Right lobe of liver (tissue), 6 donors: ENCODE measurements around the gene POPDC3. TPM values are rescaled to one million over a fixed set of nuclear protein-coding genes. Genes with fewer than 3 reads are reported as not detected.

Source experiments
- ATAC-seq, 4 donors: fragments of 200-7000 bp; cut with Tn5 transposase; one replicate each; pipeline ENCODE4 v1.9.1; 2020; ENCODE audit warnings: mild to moderate bottlenecking in 4 of 4, moderate library complexity in 4 of 4
- DNase-seq, 3 donors: peaks; one replicate each; pipeline ENCODE4 v3.0.0-alpha.2; 2020
- H3K27ac ChIP-seq, 3 donors: fragments of 200-600 bp; one replicate each; pipeline ENCODE4 v1.8.0; 2022
- H3K27me3 ChIP-seq, 2 donors: fragments of 200-600 bp; one replicate each; pipeline ENCODE4 v1.8.0; 2022
- H3K36me3 ChIP-seq, 4 donors: fragments of 200-600 bp; sonication (generic) in 1 of 4; one replicate each; pipeline versions ENCODE4 v1.5.1 to v1.8.0; 2017 to 2022; ENCODE audit warnings: control low read depth in 1 of 4
- H3K4me1 ChIP-seq, 4 donors: fragments of 200-600 bp; sonication (generic) in 1 of 4; one replicate each; pipeline versions ENCODE4 v1.5.1 to v1.8.0; 2017 to 2022; ENCODE audit warnings: control low read depth in 1 of 4
- H3K4me3 ChIP-seq, 3 donors: fragments of 200-600 bp; one replicate each; pipeline ENCODE4 v1.8.0; 2022
- H3K9me3 ChIP-seq, 4 donors: fragments of 200-600 bp; sonication (generic) in 1 of 4; one replicate each; pipeline versions ENCODE4 v1.5.1 to v1.8.0; 2017 to 2022; ENCODE audit warnings: control low read depth in 1 of 4
- POLR2A ChIP-seq: fragments of 450-650 bp; IDR thresholded peaks from one replicate; pipeline ENCODE4 v1.6.1; 2017; ENCODE audit warnings: antibody characterized with exemption, mild to moderate bottlenecking
- WGBS: methylation state at CpG from one replicate; pipeline ENCODE4 v1.1.6; 2018; ENCODE audit warnings: low coverage, low lambda C conversion rate; ENCODE audit not compliant: insufficient coverage; ENCODE audit errors: missing lambda C conversion rate; 5-methylcytosine and 5-hydroxymethylcytosine counted together
- intact Hi-C, 2 donors: fragments of 100-400 bp; cut with DNase I; formaldehyde crosslinking; loops; one replicate each; pipeline versions ENCODE4 v1.11.2 to v1.14.1; 2022
- total RNA-seq, 6 experiments: library from RNA; depleted of rRNA in 2 of 6; stranded (reverse); fragments of >200 nt in 2 of 6; fragmentation: NEBNext Ultra II Directional in 3 of 6; extraction: Animal tissue kit (Norgen Biotek cat#: 25700) in 3 of 6; gene quantifications; one replicate each; pipeline versions ENCODE4 v1.1.0 to v1.2.4, GENCODE V29; 2016 to 2023
- TF ChIP-seq, protein P1 (sequence below), 4 donors: fragments of 200-600 bp in 3 of 4; fragments of 450-650 bp in 1 of 4; IDR thresholded peaks; one replicate each; pipeline versions ENCODE4 v1.5.1 to v1.8.0; 2016 to 2022; ENCODE audit warnings: antibody characterized with exemption in 4 of 4, mild to moderate bottlenecking in 2 of 4
- donor health status: DM: no; HTN: yes; CAD: no.
- donor health status: DM: no; HTN: no; CAD: no.
- donor health status: DM: no; HTN: no; CAD: no.
- donor health status: DM: no; HTN: yes; CAD: no.
- donor health status: DM: no; HTN: yes; CAD: no.

The POPDC3 gene
- total RNA-seq, 6 experiments from 2014 or later, result not detected

DNA sequence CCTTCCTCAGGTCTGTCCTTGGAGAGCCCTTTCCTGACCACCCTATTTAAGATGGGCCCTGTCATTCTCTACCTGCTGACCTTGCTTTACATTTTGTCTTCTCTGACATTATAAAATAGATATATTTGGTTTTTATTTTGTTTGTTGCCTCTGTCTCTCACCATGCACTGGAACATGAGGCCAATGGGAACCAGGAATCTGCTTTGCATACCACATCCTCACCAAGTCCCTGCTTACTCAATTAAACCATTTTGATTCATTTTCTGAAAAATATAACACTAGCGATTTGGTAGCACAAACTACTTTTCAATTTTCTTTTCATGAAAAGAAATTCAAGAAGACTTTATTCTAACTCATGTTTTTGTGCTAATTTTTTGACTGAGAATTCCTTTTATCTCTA lies 32.8 kb upstream of the POPDC3 start:
- 27% methylated on average over 1 of the region's 1 CpG for WGBS
- no peak for TF ChIP-seq POLR2A
- TF ChIP-seq, protein P1, sequence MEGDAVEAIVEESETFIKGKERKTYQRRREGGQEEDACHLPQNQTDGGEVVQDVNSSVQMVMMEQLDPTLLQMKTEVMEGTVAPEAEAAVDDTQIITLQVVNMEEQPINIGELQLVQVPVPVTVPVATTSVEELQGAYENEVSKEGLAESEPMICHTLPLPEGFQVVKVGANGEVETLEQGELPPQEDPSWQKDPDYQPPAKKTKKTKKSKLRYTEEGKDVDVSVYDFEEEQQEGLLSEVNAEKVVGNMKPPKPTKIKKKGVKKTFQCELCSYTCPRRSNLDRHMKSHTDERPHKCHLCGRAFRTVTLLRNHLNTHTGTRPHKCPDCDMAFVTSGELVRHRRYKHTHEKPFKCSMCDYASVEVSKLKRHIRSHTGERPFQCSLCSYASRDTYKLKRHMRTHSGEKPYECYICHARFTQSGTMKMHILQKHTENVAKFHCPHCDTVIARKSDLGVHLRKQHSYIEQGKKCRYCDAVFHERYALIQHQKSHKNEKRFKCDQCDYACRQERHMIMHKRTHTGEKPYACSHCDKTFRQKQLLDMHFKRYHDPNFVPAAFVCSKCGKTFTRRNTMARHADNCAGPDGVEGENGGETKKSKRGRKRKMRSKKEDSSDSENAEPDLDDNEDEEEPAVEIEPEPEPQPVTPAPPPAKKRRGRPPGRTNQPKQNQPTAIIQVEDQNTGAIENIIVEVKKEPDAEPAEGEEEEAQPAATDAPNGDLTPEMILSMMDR (IDR thresholded peaks at IDR 0.05), result no peak
- intact Hi-C loops, result no loop called here
- no peak overlapping the region for H3K27ac ChIP-seq
- no peaks in the 10 kb centered on the region for H3K36me3 ChIP-seq
- no peaks in the 10 kb centered on the region for H3K9me3 ChIP-seq
- H3K4me1 ChIP-seq, result no peaks in the 10 kb centered on the region
- no peaks in the 10 kb centered on the region for H3K27me3 ChIP-seq
- ATAC-seq (no peak), DNase-seq (no peak)
- no peak overlapping the region for H3K4me3 ChIP-seq

DNA sequence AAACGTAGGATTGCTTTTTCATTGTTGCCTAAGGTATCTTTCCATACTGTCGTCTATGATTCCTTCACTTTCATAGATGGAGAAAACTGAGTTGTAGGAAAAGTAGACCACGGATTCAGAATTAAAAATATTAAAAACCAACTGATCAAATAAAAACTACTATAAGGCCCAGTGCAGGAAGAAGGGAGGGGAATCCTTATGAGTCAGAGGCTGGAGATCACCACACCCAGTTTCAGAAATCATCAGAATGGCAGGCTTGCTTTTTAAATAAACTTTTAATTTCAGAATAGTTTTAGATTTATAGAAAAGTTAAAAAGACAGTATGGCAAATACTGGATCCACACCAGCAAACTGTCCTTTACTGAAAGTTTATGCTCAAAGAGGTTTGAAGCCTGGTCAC lies 32.0 kb upstream of the POPDC3 start:
- intact Hi-C loops, result no loop called here
- TF ChIP-seq POLR2A, result no peak
- TF ChIP-seq, protein P1 (IDR thresholded peaks at IDR 0.05), result no peak
- H3K27ac ChIP-seq, result no peak overlapping the region
- no peak for ATAC-seq
- no peaks in the 10 kb centered on the region for H3K4me1 ChIP-seq
- no peaks in the 10 kb centered on the region for H3K27me3 ChIP-seq
- no peaks in the 10 kb centered on the region for H3K36me3 ChIP-seq
- no peaks in the 10 kb centered on the region for H3K9me3 ChIP-seq
- H3K4me3 ChIP-seq, result no peak overlapping the region
- 72% methylated on average over 3 of the region's 3 CpGs for WGBS
- no peak for DNase-seq

DNA sequence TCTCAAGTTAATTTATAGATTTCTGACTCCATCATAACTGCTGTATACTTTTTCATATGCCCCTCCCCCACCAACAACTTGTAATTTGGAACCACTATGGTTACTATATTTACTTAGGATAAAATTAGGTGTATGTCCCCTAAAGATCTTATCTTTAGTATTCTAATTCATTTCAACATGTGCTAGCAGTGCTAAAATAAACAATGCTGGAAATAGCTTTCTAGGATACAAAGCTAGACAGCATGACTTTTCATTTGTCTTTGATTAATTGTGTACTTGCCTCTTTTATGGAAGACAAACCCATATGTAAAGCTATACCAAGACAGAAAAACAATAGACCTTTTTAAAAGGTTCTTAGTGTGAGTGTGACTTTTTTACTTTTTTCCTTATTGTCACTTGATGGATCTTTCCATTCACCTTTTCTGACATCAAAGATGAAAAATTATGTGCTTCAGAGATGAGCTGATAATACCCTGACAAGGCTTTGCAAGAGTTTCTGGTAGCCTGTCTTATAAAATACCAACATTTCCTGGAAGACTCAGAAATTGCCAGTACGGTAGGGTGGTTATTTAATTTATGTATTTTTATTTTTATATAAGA lies 31.2 kb upstream of the POPDC3 start:
- Histone ChIP-seq H3K27me3 (no peaks in the 10 kb centered on the region), H3K9me3 (no peaks in the 10 kb centered on the region), H3K4me3 (no peak overlapping the region), H3K36me3 (no peaks in the 10 kb centered on the region), H3K27ac (no peak overlapping the region), H3K4me1 (no peaks in the 10 kb centered on the region)
- ATAC-seq, result no peak
- WGBS, result 77% methylated on average over 1 of the region's 1 CpG
- TF ChIP-seq, protein P1 (IDR thresholded peaks at IDR 0.05), result no peak
- no peak for TF ChIP-seq POLR2A
- no peak for DNase-seq
- intact Hi-C loops, result no loop called here

DNA sequence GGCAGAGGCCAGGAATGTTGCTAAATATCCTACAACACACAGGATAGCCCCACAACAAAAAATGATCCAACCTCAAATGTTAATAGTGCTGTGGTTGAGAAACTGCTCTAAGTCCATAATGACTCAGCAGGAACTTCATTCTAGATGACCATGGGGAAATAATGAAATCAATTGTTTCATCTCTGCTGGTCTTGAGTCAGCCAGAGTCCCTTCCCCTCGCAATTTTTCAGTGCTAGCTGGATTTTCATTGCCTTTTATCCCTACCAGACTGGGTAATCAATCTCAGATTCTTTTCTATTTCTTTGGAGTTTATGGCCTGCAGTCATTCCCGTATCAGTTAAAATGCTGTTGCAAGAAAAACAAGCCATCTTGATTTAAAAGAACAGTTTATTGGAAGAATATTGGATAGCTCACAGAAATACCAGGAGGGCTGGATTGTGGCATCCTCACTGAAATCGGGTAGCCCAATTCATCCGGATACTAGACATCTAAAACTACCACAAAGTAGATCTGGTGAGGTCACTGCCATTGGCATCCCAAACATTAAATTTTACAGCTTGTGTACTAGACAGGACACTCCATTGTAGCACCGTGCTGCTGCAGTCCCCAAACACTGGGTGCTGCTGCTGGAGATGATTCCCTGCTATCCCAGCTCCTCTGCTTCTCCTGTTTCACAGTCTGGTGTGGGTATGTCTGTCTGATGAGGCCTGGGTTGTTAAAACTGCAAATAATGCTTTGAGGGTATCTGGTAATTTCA lies 30.3 kb upstream of the POPDC3 start:
- H3K4me3 ChIP-seq, result no peak overlapping the region
- 73% methylated on average over 5 of the region's 5 CpGs for WGBS
- intact Hi-C loops, result no loop called here
- H3K27ac ChIP-seq, result no peak overlapping the region
- H3K9me3 ChIP-seq, result no peaks in the 10 kb centered on the region
- no peaks in the 10 kb centered on the region for H3K36me3 ChIP-seq
- H3K27me3 ChIP-seq, result no peaks in the 10 kb centered on the region
- H3K4me1 ChIP-seq, result no peaks in the 10 kb centered on the region
- DNase-seq (no peak), ATAC-seq (peak in 2 of 4 donors; percentile 43 to 66)
- TF ChIP-seq, protein P1 (IDR thresholded peaks at IDR 0.05), result no peak
- no peak for TF ChIP-seq POLR2A
